MCF 10A (cell line): ENCODE data around the gene TRPM4. TPM values are rescaled to one million over a fixed set of nuclear protein-coding genes. Genes with fewer than 3 reads are reported as not detected.
A peak's percentile ranks its signal among the peaks of the same experiment; 100 is the strongest.

Source experiments
- BruUV-seq: library from RNA; stranded (reverse); fragments of 400-500 nt; replicated peaks from 2 replicates; lab custom pipeline; 2021; lab: Mats Ljungman, UMichigan
- CTCF ChIA-PET: fragments of 300-600 bp; sonication (Branson Sonifier 250); formaldehyde crosslinking; extraction: SDS; loops from one replicate; lab custom pipeline; 2021; ENCODE audit warnings: antibody characterized with exemption, inconsistent platforms; lab: Yijun Ruan, JAX
- POLR2A ChIA-PET: fragments of 300-600, 350-650 bp; sonication (Branson Sonifier 250); formaldehyde crosslinking; extraction: SDS; loops from one replicate; lab custom pipeline; 2020; ENCODE audit warnings: antibody characterized with exemption, inconsistent platforms; lab: Yijun Ruan, JAX
- DNase-seq: peaks from one replicate; pipeline ENCODE4 v3.0.0-alpha.2; 2018; ENCODE audit not compliant: unreplicated experiment
- H3K27ac Mint-ChIP-seq: one replicate; pipeline ENCODE4 v1.8.0; 2022; ENCODE audit warnings: mild to moderate bottlenecking, low read depth, mixed read lengths; ENCODE audit not compliant: unreplicated experiment
- H3K27me3 Mint-ChIP-seq: one replicate; pipeline ENCODE4 v1.8.0; 2022; ENCODE audit warnings: mixed read lengths; ENCODE audit not compliant: insufficient read depth, unreplicated experiment
- H3K36me3 Mint-ChIP-seq: one replicate; pipeline ENCODE4 v1.8.0; 2022; ENCODE audit warnings: mild to moderate bottlenecking, moderate library complexity, mixed read lengths; ENCODE audit not compliant: insufficient read depth, unreplicated experiment
- H3K4me1 Mint-ChIP-seq: one replicate; pipeline ENCODE4 v1.8.0; 2022; ENCODE audit warnings: mixed read lengths; ENCODE audit not compliant: insufficient read depth, unreplicated experiment
- H3K4me3 Mint-ChIP-seq: one replicate; pipeline ENCODE4 v1.8.0; 2022; ENCODE audit warnings: mild to moderate bottlenecking, moderate library complexity, mixed read lengths; ENCODE audit not compliant: unreplicated experiment
- H3K9me3 Mint-ChIP-seq: one replicate; pipeline ENCODE4 v1.8.0; 2022; ENCODE audit warnings: mixed read lengths; ENCODE audit not compliant: unreplicated experiment
- intact Hi-C: fragments of 100-400 bp; cut with micrococcal nuclease; formaldehyde crosslinking; loops from 2 replicates; pipeline ENCODE4 v1.14.1; 2022
- total RNA-seq: library from RNA; stranded (reverse); gene quantifications from 2 replicates; pipeline ENCODE4 v1.2.3, GENCODE V29; 2022
- TF ChIP-seq, protein P1 (sequence below): fragments of 200-600 bp; IDR thresholded peaks from one replicate; pipeline ENCODE4 v1.8.0; 2022; ENCODE audit warnings: antibody characterized with exemption, mild to moderate bottlenecking; ENCODE audit not compliant: unreplicated experiment

Gene TRPM4
- total RNA-seq, 1 experiment from 2014 or later: 21.2 TPM

DNA sequence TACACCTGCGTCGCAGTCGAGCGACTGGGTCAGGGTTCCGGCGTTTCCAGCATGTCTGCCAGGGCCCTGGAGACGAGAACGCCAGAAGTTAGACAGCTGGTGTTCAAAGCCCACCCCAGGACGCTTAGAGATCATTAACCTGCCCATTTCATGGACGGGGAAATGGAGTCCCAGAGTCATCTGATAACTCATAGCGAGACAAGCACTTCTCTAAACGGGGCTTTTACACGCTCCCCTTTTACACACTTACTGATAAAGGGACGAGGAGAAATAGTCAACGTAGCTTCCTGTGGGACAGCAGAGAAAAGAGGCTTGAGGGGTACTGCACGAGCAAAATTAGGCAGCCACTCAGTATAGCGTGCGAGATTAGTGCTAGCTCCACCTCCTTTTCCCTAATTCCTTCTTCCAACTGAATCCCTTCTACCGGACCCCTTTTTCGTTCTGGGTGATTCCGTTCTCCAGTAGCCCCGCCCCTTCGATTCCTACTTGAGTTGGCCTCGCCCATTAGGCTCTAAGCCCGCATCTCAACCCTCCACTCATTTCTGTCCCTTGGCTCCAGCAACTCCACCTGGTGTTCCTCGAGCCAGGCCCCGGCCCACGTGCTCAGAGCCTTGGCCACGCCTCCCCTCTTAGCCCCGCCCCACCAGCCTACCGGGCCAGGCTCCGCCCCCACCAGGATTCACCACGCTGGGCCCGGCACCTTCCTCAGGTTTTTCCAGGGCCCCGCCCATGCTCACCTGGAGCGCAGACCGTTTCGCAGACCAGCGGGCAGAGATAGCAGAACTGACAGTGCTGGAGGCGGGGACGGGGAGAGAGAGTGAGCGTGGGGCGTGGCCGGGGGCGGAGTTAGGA is 6.1 kb upstream of the TRPM4 start:
- ChIA-PET CTCF (interaction anchor here (0.6 to 1.5 kb wide), 3 partner anchors 53 to 206 kb away, joined by 3 to 5 read pairs (median 3); no protein-coding TSS in a partner anchor), POLR2A (interaction anchor here (0.6 to 4.3 kb wide), 5 partner anchors 8 to 65 kb away, joined by 3 to 19 read pairs (median 3); no protein-coding TSS in a partner anchor)
- peak; percentile 90 for DNase-seq
- intact Hi-C loops: no loop called here
- Mint-ChIP-seq H3K4me1 (peaks cover 11% of the 10 kb centered on the region), H3K9me3 (peaks cover 17% of the 10 kb centered on the region), H3K27ac (peak overlapping the region; percentile 9), H3K4me3 (peak overlapping the region; percentile 82), H3K36me3 (no peaks in the 10 kb centered on the region), H3K27me3 (no peaks in the 10 kb centered on the region)
- BruUV-seq: no TSS peak
- TF ChIP-seq, protein P1, sequence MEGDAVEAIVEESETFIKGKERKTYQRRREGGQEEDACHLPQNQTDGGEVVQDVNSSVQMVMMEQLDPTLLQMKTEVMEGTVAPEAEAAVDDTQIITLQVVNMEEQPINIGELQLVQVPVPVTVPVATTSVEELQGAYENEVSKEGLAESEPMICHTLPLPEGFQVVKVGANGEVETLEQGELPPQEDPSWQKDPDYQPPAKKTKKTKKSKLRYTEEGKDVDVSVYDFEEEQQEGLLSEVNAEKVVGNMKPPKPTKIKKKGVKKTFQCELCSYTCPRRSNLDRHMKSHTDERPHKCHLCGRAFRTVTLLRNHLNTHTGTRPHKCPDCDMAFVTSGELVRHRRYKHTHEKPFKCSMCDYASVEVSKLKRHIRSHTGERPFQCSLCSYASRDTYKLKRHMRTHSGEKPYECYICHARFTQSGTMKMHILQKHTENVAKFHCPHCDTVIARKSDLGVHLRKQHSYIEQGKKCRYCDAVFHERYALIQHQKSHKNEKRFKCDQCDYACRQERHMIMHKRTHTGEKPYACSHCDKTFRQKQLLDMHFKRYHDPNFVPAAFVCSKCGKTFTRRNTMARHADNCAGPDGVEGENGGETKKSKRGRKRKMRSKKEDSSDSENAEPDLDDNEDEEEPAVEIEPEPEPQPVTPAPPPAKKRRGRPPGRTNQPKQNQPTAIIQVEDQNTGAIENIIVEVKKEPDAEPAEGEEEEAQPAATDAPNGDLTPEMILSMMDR: no peak

DNA sequence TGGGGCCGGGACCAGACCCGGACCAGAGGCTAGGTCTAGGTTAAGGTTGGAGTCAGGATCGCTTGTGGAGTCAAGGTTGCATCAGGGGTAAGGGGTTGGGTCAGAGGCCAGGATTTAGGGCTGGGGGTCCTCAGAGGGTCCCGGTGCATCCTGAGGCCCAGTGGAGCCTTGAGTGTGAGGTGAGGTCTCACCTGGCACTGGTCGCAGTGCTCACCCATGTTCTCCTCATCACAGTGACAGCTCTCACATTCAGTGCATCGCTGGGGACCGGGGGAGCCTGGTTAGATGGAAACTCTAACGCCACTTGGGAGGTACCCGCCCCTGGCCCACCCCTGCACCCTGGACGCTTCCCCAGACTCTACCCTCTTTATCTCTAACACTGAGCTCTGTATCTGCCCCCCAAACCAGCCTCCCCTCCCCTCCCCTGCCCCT is 5.5 kb upstream of the TRPM4 start:
- intact Hi-C loops: no loop called here
- no peaks in the 10 kb centered on the region for H3K27me3 Mint-ChIP-seq

GRCh38 chr19:49153167-49153809 is 4.3 kb upstream of the TRPM4 start:
- Mint-ChIP-seq H3K27me3 (no peaks in the 10 kb centered on the region), H3K27ac (no peak overlapping the region), H3K4me1 (peaks cover 14% of the 10 kb centered on the region), H3K36me3 (no peaks in the 10 kb centered on the region), H3K4me3 (no peak overlapping the region), H3K9me3 (peaks cover 17% of the 10 kb centered on the region)
- no TSS peak for BruUV-seq
- no peak for DNase-seq
- POLR2A ChIA-PET: no interaction called here
- intact Hi-C loops: no loop called here
- CTCF ChIA-PET: interaction anchor here (0.6 kb wide), 1 partner anchor 1572 kb away, joined by 3 read pairs; no protein-coding TSS in a partner anchor
- TF ChIP-seq, protein P1: no peak

More for the DNA sequence above, 5.5 kb upstream of the TRPM4 start:
- H3K9me3 Mint-ChIP-seq: peaks cover 17% of the 10 kb centered on the region
- H3K36me3 Mint-ChIP-seq: no peaks in the 10 kb centered on the region
- ChIA-PET POLR2A (no interaction called here), CTCF (interaction anchor here (0.7 kb wide), 2 partner anchors 47 to 62 kb away, joined by 3 read pairs; no protein-coding TSS in a partner anchor)
- TF ChIP-seq, protein P1: no peak
- peaks cover 11% of the 10 kb centered on the region for H3K4me1 Mint-ChIP-seq
- peak overlapping the region; percentile 82 for H3K4me3 Mint-ChIP-seq
- BruUV-seq: no TSS peak
- H3K27ac Mint-ChIP-seq: no peak overlapping the region
- no peak for DNase-seq

DNA sequence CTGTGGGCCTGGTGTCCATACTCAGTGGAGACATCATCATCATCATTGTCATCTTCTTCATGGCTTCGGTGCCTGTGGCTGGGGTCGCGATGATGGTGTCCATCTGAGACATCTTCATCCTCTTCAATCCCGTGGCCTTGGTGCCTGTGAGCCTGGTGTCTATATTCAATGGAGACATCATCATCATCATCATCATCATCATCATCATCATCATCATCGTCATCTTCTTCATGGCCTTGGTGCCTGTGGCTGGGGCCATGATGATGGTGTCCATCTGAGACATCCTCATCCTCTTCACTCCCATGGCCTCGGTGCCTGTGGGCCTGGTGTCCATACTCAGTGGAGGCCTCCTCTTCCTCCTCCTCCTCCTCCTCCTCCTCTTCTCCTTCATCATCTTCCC is 3.3 kb upstream of the TRPM4 start:
- Mint-ChIP-seq H3K9me3 (peaks cover 17% of the 10 kb centered on the region), H3K36me3 (no peaks in the 10 kb centered on the region), H3K27me3 (no peaks in the 10 kb centered on the region), H3K4me3 (no peak overlapping the region), H3K4me1 (peaks cover 12% of the 10 kb centered on the region), H3K27ac (no peak overlapping the region)
- no peak for DNase-seq
- BruUV-seq: no TSS peak
- ChIA-PET CTCF (interaction anchor here (0.5 kb wide), 1 partner anchor 8 kb away, joined by 3 read pairs; no protein-coding TSS in a partner anchor), POLR2A (interaction anchor here (1.0 kb wide), 1 partner anchor 161 kb away, joined by 3 read pairs; the partner anchor contains the start of genes GYS1 and RUVBL2)
- intact Hi-C loops: no loop called here
- TF ChIP-seq, protein P1: no peak
